A673 (cell line): Measurements from ENCODE around the gene AOC2.

Experiments
- EZH2 ChIP-seq: fragments of 200-600 bp; sonication (generic); IDR thresholded peaks from 2 replicates; pipeline ENCODE4 v1.6.1; 2017; ENCODE audit warnings: borderline replicate concordance, low read depth, mild to moderate bottlenecking, mixed read lengths, antibody characterized with exemption, low read length; ENCODE audit not compliant: poor library complexity, severe bottlenecking
- TF ChIP-seq, protein P1 (sequence below): fragments of 300-800, 200-600 bp; sonication (generic); conservative IDR thresholded peaks from 2 replicates; pipeline ENCODE4 v1.5.1; 2017; ENCODE audit warnings: low read depth, mild to moderate bottlenecking, antibody characterized with exemption, low read length, moderate library complexity, mixed read lengths

DNA sequence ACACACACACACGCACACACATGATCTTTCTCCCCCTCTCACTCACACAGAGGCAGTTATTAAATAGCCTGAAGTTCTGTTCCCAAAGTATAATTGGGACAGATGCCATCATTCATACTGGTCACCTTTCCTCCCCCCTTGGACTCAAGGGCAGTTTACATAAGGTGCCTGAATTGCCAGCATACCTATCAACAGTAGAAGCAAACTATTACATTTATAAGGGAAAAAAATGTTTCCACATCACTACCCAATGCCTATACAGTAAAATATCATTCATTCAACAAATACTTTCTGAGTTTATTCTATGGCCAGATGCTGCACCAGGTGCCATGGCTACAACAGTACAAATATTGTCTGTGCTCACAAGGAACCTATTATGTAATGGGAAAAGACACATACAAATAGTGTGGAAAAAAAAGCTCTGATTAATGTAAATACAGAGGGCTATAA is 39.4 kb upstream of the AOC2 start:
- TF ChIP-seq, protein P1, sequence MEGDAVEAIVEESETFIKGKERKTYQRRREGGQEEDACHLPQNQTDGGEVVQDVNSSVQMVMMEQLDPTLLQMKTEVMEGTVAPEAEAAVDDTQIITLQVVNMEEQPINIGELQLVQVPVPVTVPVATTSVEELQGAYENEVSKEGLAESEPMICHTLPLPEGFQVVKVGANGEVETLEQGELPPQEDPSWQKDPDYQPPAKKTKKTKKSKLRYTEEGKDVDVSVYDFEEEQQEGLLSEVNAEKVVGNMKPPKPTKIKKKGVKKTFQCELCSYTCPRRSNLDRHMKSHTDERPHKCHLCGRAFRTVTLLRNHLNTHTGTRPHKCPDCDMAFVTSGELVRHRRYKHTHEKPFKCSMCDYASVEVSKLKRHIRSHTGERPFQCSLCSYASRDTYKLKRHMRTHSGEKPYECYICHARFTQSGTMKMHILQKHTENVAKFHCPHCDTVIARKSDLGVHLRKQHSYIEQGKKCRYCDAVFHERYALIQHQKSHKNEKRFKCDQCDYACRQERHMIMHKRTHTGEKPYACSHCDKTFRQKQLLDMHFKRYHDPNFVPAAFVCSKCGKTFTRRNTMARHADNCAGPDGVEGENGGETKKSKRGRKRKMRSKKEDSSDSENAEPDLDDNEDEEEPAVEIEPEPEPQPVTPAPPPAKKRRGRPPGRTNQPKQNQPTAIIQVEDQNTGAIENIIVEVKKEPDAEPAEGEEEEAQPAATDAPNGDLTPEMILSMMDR, result no peak
- no peak for TF ChIP-seq EZH2
